HEK293 (cell line): Measurements from ENCODE around the gene PLEKHG2.

Experiments used
- KLF10 ChIP-seq: fragments of 450-650 bp; IDR thresholded peaks from 2 replicates; pipeline ENCODE4 v1.5.1; 2018; ENCODE audit warnings: missing biosample characterization, mild to moderate bottlenecking, missing genetic modification characterization
- KLF7 ChIP-seq: fragments of 450-650 bp; formaldehyde crosslinking; IDR thresholded peaks from 2 replicates; pipeline ENCODE4 v1.5.1; 2016; ENCODE audit warnings: missing biosample characterization, missing genetic modification characterization, borderline replicate concordance
- OSR2 ChIP-seq: fragments of 450-650 bp; formaldehyde crosslinking; IDR thresholded peaks from 2 replicates; pipeline ENCODE4 v1.5.1; 2016; ENCODE audit warnings: missing biosample characterization, missing genetic modification characterization
- PRDM2 ChIP-seq: fragments of 450-650 bp; formaldehyde crosslinking; IDR thresholded peaks from 2 replicates; pipeline ENCODE4 v1.5.1; 2016; ENCODE audit warnings: missing biosample characterization, missing genetic modification characterization, borderline replicate concordance
- ZBTB21 ChIP-seq: fragments of 450-650 bp; formaldehyde crosslinking; IDR thresholded peaks from 2 replicates; pipeline ENCODE4 v1.5.1; 2017; ENCODE audit warnings: missing biosample characterization, missing genetic modification characterization
- ZFHX2 ChIP-seq: fragments of 450-650 bp; formaldehyde crosslinking; conservative IDR thresholded peaks from 2 replicates; pipeline ENCODE4 v1.5.1; 2016; ENCODE audit warnings: missing biosample characterization, missing genetic modification characterization
- ZFP41 ChIP-seq: fragments of 450-650 bp; formaldehyde crosslinking; IDR thresholded peaks from 2 replicates; pipeline ENCODE4 v1.5.1; 2016; ENCODE audit warnings: missing biosample characterization, missing genetic modification characterization, borderline replicate concordance
- ZNF23 ChIP-seq: fragments of 450-650 bp; formaldehyde crosslinking; IDR thresholded peaks from 2 replicates; pipeline ENCODE4 v1.5.1; 2016; ENCODE audit warnings: missing biosample characterization, missing genetic modification characterization, borderline replicate concordance
- ZNF280D ChIP-seq: fragments of 450-650 bp; formaldehyde crosslinking; IDR thresholded peaks from 2 replicates; pipeline ENCODE4 v1.5.1; 2016; ENCODE audit warnings: missing biosample characterization, missing genetic modification characterization
- ZNF335 ChIP-seq: fragments of 450-650 bp; formaldehyde crosslinking; conservative IDR thresholded peaks from 2 replicates; pipeline ENCODE4 v1.5.1; 2016; ENCODE audit warnings: missing biosample characterization, missing genetic modification characterization
- ZNF354C ChIP-seq: fragments of 450-650 bp; formaldehyde crosslinking; IDR thresholded peaks from 2 replicates; pipeline ENCODE4 v1.5.1; 2016; ENCODE audit warnings: missing biosample characterization, missing genetic modification characterization, low read depth, borderline replicate concordance
- ZNF416 ChIP-seq: fragments of 450-650 bp; formaldehyde crosslinking; IDR thresholded peaks from 2 replicates; pipeline ENCODE4 v1.5.1; 2016; ENCODE audit warnings: missing biosample characterization, missing genetic modification characterization
- ZNF473 ChIP-seq: fragments of 450-650 bp; formaldehyde crosslinking; IDR thresholded peaks from 2 replicates; pipeline ENCODE4 v1.5.1; 2017; ENCODE audit warnings: missing biosample characterization, missing genetic modification characterization
- ZNF639 ChIP-seq: fragments of 450-650 bp; formaldehyde crosslinking; IDR thresholded peaks from 2 replicates; pipeline ENCODE4 v1.5.1; 2016; ENCODE audit warnings: missing biosample characterization, missing genetic modification characterization
- ZNF660 ChIP-seq: fragments of 450-650 bp; IDR thresholded peaks from 2 replicates; pipeline ENCODE4 v1.5.1; 2018; ENCODE audit warnings: missing biosample characterization, mild to moderate bottlenecking, missing genetic modification characterization
- ZNF707 ChIP-seq: fragments of 450-650 bp; formaldehyde crosslinking; IDR thresholded peaks from 2 replicates; pipeline ENCODE4 v1.5.1; 2016; ENCODE audit warnings: missing biosample characterization, missing genetic modification characterization
- ZNF843 ChIP-seq: fragments of 450-650 bp; formaldehyde crosslinking; IDR thresholded peaks from 2 replicates; pipeline ENCODE4 v1.5.1; 2016; ENCODE audit warnings: missing biosample characterization, missing genetic modification characterization
- TF ChIP-seq, protein P1 (sequence below): fragments of 450-650 bp; formaldehyde crosslinking; IDR thresholded peaks from 2 replicates; pipeline ENCODE4 v1.5.1; 2017; ENCODE audit warnings: missing biosample characterization, missing genetic modification characterization
- TF ChIP-seq, protein P2 (sequence below): fragments of 450-650 bp; formaldehyde crosslinking; IDR thresholded peaks from 2 replicates; pipeline ENCODE4 v1.5.1; 2016; ENCODE audit warnings: missing biosample characterization, missing genetic modification characterization
- TF ChIP-seq, protein P3 (sequence below): fragments of 450-650 bp; formaldehyde crosslinking; IDR thresholded peaks from 2 replicates; pipeline ENCODE4 v1.5.1; 2016; ENCODE audit warnings: missing biosample characterization, missing genetic modification characterization, low read depth

Gene PLEKHG2

DNA sequence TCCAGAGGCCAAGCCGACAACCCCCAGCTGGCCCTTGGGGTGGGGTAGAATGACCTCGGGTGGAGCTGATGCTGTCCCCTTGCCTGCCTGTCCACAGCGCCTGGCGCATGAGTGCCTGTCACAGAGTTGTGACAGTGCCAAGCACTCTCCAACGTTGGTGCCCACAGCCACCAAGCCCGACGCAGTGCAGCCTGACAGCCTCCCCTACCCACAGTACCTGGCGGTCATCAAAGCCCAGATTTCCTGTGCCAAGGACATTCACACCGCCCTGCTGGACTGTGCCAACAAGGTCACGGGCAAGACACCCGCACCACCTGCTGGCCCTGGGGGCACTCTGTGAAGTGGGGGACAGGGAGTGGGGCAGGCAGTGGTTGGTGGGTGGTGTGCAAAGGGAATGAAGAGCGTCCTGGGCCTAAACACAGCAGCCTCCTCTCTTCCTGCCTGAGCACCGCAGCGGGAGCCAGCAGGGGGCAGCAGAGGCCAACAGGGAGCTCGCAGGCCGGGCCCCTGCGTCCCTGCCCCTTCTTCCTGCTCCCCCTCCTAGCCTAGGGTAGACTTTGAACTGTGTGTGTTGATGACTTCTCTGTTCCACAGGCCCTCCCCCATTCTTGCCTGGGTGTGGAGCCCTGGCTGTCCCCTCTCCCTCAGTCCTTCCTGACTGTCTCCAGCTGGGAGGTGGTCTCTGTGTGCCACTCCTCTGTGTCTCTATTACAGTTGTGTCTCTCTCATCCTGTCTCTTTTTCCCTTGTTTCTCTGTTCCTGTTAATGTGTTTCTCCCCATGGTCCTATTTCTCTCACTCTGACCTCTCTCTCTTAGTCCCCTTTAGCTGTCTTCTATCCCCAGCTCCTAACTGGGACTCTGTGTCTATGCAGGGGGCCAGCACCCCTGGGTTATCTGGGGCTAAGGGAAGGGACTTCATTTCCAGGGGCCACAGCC lies 14.8 kb upstream of the PLEKHG2 start (continued):
- TF ChIP-seq, protein P1, sequence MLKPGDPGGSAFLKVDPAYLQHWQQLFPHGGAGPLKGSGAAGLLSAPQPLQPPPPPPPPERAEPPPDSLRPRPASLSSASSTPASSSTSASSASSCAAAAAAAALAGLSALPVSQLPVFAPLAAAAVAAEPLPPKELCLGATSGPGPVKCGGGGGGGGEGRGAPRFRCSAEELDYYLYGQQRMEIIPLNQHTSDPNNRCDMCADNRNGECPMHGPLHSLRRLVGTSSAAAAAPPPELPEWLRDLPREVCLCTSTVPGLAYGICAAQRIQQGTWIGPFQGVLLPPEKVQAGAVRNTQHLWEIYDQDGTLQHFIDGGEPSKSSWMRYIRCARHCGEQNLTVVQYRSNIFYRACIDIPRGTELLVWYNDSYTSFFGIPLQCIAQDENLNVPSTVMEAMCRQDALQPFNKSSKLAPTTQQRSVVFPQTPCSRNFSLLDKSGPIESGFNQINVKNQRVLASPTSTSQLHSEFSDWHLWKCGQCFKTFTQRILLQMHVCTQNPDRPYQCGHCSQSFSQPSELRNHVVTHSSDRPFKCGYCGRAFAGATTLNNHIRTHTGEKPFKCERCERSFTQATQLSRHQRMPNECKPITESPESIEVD: no peak
- TF ChIP-seq ZNF843 (tag by site-specific recombination): peak; percentile 60; the same call in 1 of the 2 replicates
- no peak for TF ChIP-seq ZNF639 (tag by site-specific recombination)
- TF ChIP-seq KLF10 (tag by site-specific recombination): no peak
- peak; percentile 55 for TF ChIP-seq ZFHX2 (tag by site-specific recombination)
- peak; percentile 63 for TF ChIP-seq ZNF335 (tag by site-specific recombination)
- TF ChIP-seq ZBTB21 (tag by site-specific recombination): no peak
- no peak for TF ChIP-seq ZNF354C (tag by site-specific recombination)
- no peak for TF ChIP-seq KLF7 (tag by site-specific recombination)
- TF ChIP-seq, protein P2, sequence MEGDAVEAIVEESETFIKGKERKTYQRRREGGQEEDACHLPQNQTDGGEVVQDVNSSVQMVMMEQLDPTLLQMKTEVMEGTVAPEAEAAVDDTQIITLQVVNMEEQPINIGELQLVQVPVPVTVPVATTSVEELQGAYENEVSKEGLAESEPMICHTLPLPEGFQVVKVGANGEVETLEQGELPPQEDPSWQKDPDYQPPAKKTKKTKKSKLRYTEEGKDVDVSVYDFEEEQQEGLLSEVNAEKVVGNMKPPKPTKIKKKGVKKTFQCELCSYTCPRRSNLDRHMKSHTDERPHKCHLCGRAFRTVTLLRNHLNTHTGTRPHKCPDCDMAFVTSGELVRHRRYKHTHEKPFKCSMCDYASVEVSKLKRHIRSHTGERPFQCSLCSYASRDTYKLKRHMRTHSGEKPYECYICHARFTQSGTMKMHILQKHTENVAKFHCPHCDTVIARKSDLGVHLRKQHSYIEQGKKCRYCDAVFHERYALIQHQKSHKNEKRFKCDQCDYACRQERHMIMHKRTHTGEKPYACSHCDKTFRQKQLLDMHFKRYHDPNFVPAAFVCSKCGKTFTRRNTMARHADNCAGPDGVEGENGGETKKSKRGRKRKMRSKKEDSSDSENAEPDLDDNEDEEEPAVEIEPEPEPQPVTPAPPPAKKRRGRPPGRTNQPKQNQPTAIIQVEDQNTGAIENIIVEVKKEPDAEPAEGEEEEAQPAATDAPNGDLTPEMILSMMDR: peak; percentile 100
- no peak for TF ChIP-seq OSR2 (tag by site-specific recombination)
- TF ChIP-seq ZNF416 (tag by site-specific recombination): no peak
- TF ChIP-seq ZNF707: no peak
- TF ChIP-seq ZNF23 (tag by site-specific recombination): no peak
- no peak for TF ChIP-seq ZFP41 (tag by site-specific recombination)
- TF ChIP-seq, protein P3, sequence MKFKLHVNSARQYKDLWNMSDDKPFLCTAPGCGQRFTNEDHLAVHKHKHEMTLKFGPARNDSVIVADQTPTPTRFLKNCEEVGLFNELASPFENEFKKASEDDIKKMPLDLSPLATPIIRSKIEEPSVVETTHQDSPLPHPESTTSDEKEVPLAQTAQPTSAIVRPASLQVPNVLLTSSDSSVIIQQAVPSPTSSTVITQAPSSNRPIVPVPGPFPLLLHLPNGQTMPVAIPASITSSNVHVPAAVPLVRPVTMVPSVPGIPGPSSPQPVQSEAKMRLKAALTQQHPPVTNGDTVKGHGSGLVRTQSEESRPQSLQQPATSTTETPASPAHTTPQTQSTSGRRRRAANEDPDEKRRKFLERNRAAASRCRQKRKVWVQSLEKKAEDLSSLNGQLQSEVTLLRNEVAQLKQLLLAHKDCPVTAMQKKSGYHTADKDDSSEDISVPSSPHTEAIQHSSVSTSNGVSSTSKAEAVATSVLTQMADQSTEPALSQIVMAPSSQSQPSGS: no peak
- no peak for TF ChIP-seq ZNF280D (tag by site-specific recombination)
- no peak; the same call in 1 of the 2 replicates for TF ChIP-seq PRDM2
- peak; percentile 86 for TF ChIP-seq ZNF660 (tag by site-specific recombination)
- TF ChIP-seq ZNF473 (tag by site-specific recombination): no peak
